Fibroblast of villous mesenchyme (primary cell): ENCODE measurements around the gene KCTD12. TPM values are rescaled to one million over a fixed set of nuclear protein-coding genes. Genes with fewer than 3 reads are reported as not detected.

Source experiments
- DNase-seq: peaks from one replicate; pipeline ENCODE4 v3.0.0-alpha.2; 2010; ENCODE audit warnings: low read depth
- H3K4me3 ChIP-seq: 2 replicates; pipeline ENCODE4 v1.5.1; 2011; ENCODE audit warnings: low read depth, mild to moderate bottlenecking, low read length
- total RNA-seq: library from RNA; depleted of rRNA; stranded (reverse); fragments of >200 nt; gene quantifications from 2 replicates; pipeline ENCODE4 v1.2.3, GENCODE V29; 2012
- TF ChIP-seq, protein P1 (sequence below): IDR thresholded peaks from 2 replicates; pipeline ENCODE4 v1.5.1; 2012; ENCODE audit warnings: low read depth, mild to moderate bottlenecking, low read length; ENCODE audit not compliant: insufficient read depth

The KCTD12 gene
- total RNA-seq, 1 donor, result 18.6 TPM

DNA sequence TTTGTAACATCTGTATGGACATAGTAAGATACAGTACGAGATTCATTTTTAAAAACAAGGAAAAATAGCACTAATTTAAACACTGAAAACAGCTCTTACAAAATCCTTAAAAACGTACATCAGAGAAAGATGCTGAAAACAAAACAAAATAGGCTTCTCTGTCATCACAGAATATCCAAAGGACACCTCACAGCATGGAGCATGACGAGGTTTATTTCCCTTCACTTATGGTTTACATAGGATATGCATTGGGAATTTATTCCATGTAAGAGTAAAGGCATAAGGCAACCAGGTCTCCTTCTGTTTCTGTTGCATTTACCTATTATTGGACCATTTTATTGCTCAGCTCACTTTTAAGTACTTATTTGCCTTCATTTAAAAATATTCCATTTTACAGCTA is 3.0 kb downstream of the KCTD12 start:
- peak overlapping the region; percentile 67 for H3K4me3 ChIP-seq
- TF ChIP-seq, protein P1, sequence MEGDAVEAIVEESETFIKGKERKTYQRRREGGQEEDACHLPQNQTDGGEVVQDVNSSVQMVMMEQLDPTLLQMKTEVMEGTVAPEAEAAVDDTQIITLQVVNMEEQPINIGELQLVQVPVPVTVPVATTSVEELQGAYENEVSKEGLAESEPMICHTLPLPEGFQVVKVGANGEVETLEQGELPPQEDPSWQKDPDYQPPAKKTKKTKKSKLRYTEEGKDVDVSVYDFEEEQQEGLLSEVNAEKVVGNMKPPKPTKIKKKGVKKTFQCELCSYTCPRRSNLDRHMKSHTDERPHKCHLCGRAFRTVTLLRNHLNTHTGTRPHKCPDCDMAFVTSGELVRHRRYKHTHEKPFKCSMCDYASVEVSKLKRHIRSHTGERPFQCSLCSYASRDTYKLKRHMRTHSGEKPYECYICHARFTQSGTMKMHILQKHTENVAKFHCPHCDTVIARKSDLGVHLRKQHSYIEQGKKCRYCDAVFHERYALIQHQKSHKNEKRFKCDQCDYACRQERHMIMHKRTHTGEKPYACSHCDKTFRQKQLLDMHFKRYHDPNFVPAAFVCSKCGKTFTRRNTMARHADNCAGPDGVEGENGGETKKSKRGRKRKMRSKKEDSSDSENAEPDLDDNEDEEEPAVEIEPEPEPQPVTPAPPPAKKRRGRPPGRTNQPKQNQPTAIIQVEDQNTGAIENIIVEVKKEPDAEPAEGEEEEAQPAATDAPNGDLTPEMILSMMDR, result no peak

DNA sequence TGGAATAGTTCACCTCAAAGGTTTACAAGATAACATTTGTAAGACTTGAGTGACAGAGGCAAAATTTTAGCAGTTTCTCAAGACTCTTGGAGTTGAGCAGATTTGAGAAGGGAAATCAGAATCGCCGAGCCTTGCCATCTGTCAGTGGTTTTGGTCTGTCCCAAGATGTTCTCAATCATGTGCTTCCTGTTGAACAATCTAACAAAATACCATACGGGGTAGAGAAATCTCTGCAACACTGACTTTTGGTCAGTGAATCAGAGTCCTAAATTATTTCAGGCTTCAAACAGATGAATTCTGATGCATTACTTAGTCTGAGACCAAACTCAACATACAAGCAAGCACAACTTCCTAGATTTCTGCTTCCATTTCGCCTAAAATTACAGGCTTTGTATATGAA is 3.8 kb downstream of the KCTD12 start:
- TF ChIP-seq, protein P1, result no peak
- DNase-seq, result peak; percentile 45
- peak overlapping the region; percentile 18 for H3K4me3 ChIP-seq

More for the DNA sequence above, 3.0 kb downstream of the KCTD12 start:
- DNase-seq, result no peak

DNA sequence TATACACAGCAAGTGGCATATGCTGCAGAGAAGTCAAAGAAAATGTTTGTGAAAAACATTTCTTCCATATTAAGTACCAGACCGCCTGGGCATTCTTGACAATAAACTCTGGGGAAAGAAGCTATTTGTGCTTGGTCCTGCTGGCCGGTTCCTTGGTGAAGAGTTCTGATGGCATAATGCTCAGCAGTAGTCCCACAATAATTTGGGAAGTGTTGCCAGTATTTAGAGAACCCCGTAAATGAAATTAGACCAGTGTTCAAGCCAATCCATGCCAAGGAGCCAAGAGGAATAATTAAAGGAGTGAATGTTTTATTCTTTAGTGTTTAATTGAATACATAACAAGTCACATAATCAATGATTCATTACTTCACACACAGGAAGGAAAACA is 6.3 kb downstream of the KCTD12 start:
- H3K4me3 ChIP-seq, result no peak overlapping the region
- TF ChIP-seq, protein P1, result no peak
- no peak for DNase-seq

DNA sequence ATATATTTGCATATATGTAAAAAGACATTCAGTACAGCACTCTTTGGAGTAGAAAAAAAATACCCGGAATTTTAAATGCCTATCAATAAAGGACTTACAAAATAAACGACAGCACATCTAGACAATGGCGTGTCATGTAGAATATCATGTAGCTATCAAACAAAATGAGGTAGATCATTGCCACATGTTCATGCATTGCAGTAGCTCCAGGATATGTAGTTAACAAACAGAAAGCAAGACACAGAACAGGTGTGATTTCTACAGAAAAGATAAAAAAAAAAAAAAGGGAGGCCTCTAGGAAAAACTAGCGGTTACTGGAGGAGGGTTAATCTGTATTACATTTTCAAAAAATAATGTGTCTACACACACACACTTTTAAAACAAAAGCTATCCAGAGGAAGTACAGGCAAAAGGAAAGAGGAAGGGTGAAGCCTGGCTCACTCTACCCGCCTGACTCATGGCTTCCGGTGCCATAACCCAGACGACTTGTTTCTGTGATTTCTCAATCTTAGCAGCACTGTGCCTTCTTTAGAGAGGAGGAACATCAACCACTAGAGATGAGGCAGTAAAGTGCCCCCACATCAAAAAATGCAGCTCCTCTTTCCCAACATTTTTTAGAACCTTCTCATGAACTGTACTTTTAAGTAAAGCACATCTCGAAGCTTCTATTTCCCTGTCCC is 6.9 kb downstream of the KCTD12 start:
- DNase-seq, result peak; percentile 89
- no peak overlapping the region for H3K4me3 ChIP-seq
- TF ChIP-seq, protein P1, result no peak

DNA sequence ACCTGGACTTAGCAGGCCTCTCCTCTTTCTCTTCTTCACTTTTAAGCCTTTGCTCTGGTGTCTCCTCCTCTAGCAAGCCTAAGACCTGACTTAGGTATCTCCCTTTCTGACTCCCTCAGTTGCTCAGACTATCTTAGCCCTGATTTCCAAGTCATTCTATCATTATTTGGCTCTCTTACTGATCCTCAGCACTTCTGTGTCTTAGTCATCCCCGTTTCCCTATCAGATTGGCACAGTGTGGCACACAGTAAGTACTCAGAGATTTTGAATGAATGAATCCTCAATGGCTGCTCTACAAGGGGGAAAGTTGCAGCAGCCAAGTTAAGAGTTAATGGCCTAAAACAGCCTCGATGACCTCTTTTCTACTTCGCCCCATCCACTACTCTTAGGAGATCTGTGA is 8.2 kb downstream of the KCTD12 start:
- no peak overlapping the region for H3K4me3 ChIP-seq
- DNase-seq, result no peak
- TF ChIP-seq, protein P1, result no peak

DNA sequence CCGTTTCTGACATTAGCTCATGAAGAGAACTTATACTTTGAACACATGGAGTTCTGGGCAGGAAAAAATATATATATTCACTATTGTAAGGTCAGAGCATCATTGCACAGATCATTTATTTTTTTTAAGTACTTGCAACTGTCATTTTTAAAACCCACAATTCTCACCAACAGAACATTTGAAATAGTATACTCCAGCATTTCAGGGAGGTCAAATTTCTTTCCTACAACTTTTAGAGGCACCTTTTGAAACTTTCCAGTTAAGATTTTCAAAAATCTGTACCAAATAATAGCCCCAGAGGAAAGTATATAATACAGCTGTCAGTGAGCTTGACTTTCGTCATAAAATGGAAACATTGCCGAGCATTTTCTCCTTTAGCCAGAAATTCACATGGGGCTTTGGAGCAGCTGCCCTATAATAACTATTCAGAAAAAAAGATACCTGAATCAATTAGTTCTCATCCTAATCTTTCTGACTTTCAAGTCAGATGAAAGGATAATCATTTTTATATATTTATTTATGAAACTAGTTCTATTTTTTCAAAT is 10.9 kb downstream of the KCTD12 start:
- no peak for DNase-seq
- no peak overlapping the region for H3K4me3 ChIP-seq
- TF ChIP-seq, protein P1, result no peak
